Neural crest cell (in vitro differentiated cells): ENCODE measurements around the gene BBC3. TPM values are rescaled to one million over a fixed set of nuclear protein-coding genes. Genes with fewer than 3 reads are reported as not detected.

Experiments used
- DNase-seq: peaks from one replicate; pipeline ENCODE4 v3.0.0; 2021; ENCODE audit warnings: low read depth, mixed read lengths, low spot score
- H3K27ac Mint-ChIP-seq: one replicate; pipeline ENCODE4 v1.8.0; 2021; ENCODE audit warnings: mild to moderate bottlenecking, mixed read lengths; ENCODE audit not compliant: unreplicated experiment
- H3K27me3 Mint-ChIP-seq: 2 replicates; pipeline ENCODE4 v1.8.0; 2021; ENCODE audit warnings: low read depth, mild to moderate bottlenecking, mixed read lengths
- H3K36me3 Mint-ChIP-seq: 2 replicates; pipeline ENCODE4 v1.8.0; 2021; ENCODE audit warnings: low read depth, mild to moderate bottlenecking, mixed read lengths
- H3K4me1 Mint-ChIP-seq: 2 replicates; pipeline ENCODE4 v1.8.0; 2021; ENCODE audit warnings: mixed read lengths
- H3K4me3 Mint-ChIP-seq: one replicate; pipeline ENCODE4 v1.8.0; 2021; ENCODE audit warnings: mild to moderate bottlenecking, mixed read lengths
- H3K9me3 Mint-ChIP-seq: 2 replicates; pipeline ENCODE4 v1.8.0; 2021; ENCODE audit warnings: mixed read lengths
- CTCF ChIP-seq: fragments of 200-600 bp; sonication (generic); conservative IDR thresholded peaks from 2 replicates; pipeline ENCODE4 v1.5.0; 2021; ENCODE audit warnings: antibody characterized with exemption, mild to moderate bottlenecking
- total RNA-seq: library from RNA; stranded (reverse); gene quantifications from 2 replicates; pipeline ENCODE4 v1.2.1, GENCODE V29; 2021

Gene BBC3
- total RNA-seq, 1 donor from 2014 or later: 6.3 TPM

- H3K9me3 Mint-ChIP-seq: no peaks in the 10 kb centered on the region
- no peaks in the 10 kb centered on the region for H3K36me3 Mint-ChIP-seq
- peaks cover 28% of the 10 kb centered on the region for H3K4me1 Mint-ChIP-seq
- peak; percentile 93 for DNase-seq
- peaks cover 12% of the 10 kb centered on the region for H3K27me3 Mint-ChIP-seq
- peak overlapping the region; percentile 93 for H3K4me3 Mint-ChIP-seq
- peak overlapping the region; percentile 70 for H3K27ac Mint-ChIP-seq
- TF ChIP-seq CTCF: no peak
Measured at GRCh38 chr19:47227352-47228167, 3.4 kb downstream of the BBC3 start.

GRCh38 chr19:47226426-47227351 is 4.3 kb downstream of the BBC3 start:
- Mint-ChIP-seq H3K27ac (peak overlapping the region; percentile 90), H3K27me3 (peaks cover 9% of the 10 kb centered on the region), H3K9me3 (no peaks in the 10 kb centered on the region), H3K4me3 (peak overlapping the region; percentile 93), H3K36me3 (no peaks in the 10 kb centered on the region), H3K4me1 (peaks cover 29% of the 10 kb centered on the region)
- DNase-seq: no peak
- no peak for TF ChIP-seq CTCF

- TF ChIP-seq CTCF: peak; percentile 53
- peak overlapping the region; percentile 82 for H3K4me3 Mint-ChIP-seq
- peaks cover 25% of the 10 kb centered on the region for H3K4me1 Mint-ChIP-seq
- no peaks in the 10 kb centered on the region for H3K36me3 Mint-ChIP-seq
- H3K9me3 Mint-ChIP-seq: no peaks in the 10 kb centered on the region
- peaks cover 9% of the 10 kb centered on the region for H3K27me3 Mint-ChIP-seq
- DNase-seq: peak; percentile 87
- peak overlapping the region; percentile 90 for H3K27ac Mint-ChIP-seq
Measured at GRCh38 chr19:47225746-47226425, 5.1 kb downstream of the BBC3 start.

GRCh38 chr19:47221890-47222289 is 9.1 kb downstream of the BBC3 start:
- no peak overlapping the region for H3K27ac Mint-ChIP-seq
- H3K36me3 Mint-ChIP-seq: no peaks in the 10 kb centered on the region
- TF ChIP-seq CTCF: no peak
- H3K4me1 Mint-ChIP-seq: peaks cover 24% of the 10 kb centered on the region
- H3K27me3 Mint-ChIP-seq: peaks cover 4% of the 10 kb centered on the region
- H3K4me3 Mint-ChIP-seq: no peak overlapping the region
- H3K9me3 Mint-ChIP-seq: no peaks in the 10 kb centered on the region
- no peak for DNase-seq
